Measurements from ENCODE around the gene ABCA13.

Gene ABCA13

DNA sequence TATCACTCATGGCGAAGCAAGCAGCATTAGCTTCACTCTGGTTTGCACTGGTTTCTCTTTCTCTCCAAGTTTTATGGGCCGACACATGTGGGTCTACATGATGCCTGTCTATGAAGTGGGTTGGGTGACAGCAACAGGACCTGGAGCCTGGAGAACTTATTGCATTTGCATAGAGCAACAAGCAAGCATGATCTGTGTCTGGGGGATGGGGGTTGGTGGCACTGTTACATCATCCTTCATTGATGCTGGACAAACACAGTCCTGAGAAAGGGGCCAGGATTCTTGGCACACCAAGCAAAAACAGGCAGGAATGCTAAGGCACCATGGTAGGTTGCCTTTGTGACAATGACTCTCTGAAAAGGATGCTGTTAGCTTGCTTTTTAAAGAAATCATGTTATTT, 486.9 kb downstream of the ABCA13 start:
- DNase-seq = no peak

DNA sequence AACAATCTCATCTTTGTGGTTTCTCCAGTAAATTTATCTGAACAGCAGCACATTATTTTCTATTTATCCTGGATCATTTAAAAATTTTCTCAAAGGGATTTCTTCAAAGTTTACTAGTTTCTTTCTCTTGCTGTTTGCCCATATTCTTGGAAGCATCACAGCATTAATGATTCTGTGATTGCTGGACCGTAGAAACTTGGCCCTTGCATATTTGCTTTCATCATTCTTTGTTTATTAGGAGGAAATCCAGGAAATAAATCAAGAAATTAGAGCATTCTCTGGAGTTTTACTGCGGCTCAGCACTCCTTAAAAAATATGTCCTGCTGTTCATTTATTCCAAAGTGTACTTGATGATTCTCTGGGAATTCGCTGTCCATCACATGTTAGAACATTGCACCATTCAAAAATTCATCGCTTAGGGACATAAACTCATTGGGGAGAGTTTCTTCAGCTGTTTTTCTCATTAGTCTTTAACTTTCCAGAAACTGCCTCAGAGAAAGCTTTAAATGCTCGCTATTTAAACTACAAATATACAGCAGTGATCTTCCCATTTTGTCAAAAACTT, 489.1 kb downstream of the ABCA13 start:
- DNase-seq = no peak

DNA sequence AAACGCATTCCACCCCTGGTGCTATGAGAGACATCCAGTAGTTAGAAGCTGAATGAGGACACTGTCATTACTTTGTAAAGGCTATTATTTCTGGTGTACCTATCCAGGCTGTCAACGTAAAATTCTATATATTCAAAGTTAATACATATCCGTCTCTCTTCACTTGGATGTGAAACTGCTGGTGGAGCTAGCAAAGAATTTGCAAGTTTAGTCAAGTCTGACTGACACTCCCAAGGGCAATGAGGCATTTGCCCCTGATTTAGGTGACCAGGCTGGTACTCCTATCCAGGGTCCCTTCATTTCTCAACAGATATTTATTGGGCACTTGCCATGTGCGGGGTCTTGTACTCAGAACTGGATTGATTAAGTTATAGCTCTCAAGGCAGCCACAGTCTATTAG, 493.0 kb downstream of the ABCA13 start:
- DNase-seq = no peak

DNA sequence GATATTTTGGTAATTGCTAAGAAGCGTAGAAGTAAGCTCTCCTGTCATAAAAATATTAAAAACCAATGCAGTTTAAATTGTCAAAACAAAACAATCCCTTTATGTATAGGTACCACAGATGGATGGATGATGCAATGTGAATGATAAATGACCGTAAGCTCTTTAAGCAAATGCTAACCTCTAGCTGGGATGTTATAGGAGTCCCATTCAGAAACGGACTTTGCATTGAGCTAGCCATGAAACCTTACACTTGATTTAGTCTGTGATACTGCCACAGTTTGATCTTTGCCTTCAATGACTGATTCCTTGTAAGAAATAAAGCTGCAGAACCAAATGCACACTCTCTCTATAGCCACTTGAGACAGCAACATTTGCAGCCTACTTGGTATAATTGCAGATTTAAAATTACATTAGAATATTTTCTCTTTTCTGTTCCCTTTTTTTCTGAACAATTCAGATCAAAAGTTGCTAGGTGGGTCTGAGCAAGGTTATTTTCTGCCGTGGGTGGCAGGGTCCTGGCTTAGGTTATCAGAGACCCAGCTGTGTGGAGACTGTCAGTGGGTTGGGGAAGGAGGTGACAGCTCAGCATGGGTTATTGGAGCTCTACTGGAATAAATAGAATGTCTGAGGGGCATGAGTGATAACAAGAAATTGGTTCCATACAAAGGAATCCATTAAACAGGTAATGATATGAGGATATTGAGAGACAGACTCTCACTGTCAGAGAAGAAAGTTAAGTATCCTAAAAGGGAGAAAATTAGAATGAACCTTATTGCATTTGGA, 494.3 kb downstream of the ABCA13 start:
- DNase-seq = no peak

DNA sequence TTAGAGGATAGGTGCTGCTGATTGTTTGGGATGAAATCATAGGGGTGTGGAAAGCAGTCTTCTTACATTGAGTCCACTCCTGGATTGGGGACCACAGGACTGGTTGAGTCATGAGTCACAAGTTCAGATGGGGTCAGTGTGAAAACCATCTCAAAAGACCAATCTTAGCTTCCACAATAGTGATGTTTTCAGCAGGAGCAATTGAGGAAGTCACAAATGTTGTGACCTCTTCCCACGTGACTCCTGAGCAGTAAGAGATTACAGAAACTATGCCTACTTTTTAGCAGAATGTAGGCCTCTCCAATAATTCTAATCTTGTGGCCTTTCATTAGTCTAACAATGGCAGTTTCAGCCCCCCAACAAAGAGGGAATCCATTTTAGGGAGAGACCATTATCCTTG, 496.1 kb downstream of the ABCA13 start:
- peak; percentile 40 for DNase-seq

DNA sequence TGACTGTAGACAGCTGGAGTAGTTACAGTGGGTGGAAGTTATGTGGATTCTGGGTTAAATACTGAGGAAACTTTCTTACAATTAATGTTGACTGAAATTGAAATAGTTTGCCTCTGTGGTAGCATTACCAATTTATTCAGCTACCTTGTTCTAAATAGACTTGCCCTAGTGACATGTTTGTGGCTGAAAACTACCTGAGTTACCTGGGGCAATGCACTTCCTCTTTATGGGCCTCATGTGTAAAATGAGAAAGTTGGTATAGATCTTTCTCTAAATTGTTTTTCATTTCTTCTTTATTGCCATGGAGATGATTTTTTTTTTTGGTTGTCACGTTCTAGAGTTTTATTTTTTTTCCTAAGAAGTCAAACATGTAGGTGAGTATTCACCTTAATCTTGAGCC, 500.4 kb downstream of the ABCA13 start:
- DNase-seq = no peak

DNA sequence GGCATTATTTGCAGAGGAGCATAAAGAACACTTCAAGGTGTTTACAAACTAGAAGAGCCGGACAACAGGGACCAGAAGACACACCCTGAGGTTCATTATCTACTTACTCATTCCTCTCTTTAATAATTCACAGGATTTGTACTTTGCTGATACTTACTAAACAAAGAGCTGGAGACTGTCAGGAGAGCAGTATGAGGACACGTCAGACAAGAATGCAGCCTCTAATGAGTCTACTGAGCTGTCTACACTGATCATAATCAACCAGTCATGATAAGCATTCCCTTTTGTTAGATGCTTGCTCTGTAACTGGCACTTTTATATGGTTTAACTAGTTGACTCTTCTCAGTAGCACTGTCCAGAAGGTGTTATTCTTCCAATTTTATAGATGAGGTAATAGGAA, 509.7 kb downstream of the ABCA13 start:
- DNase-seq = no peak

DNA sequence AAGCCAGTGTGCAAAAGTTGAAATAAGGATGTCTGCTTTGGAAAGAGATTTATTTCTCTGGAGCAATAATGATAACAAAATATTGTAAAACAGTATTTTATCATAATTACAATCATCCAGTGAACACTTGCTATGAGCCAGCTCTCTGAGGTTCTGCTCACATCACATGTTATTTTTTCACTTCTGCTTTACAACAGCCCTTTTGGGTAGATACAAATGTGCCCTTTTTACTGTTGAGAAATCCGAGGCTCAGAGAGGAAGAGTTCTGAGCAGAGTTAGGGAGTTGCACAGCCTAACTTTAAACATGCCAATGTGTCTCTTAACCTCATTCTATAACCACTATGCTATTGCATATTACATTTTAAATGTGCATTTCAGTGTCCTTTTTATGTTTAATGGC, 520.5 kb downstream of the ABCA13 start:
- DNase-seq = peak; percentile 81
